MCF 10A (cell line): ENCODE results near the gene PCNX1. TPM values are rescaled to one million over a fixed set of nuclear protein-coding genes. Genes with fewer than 3 reads are reported as not detected.
A peak's percentile ranks its signal among the peaks of the same experiment; 100 is the strongest.

Experiments
- BruUV-seq: library from RNA; stranded (reverse); fragments of 400-500 nt; replicated peaks from 2 replicates; lab custom pipeline; 2021; lab: Mats Ljungman, UMichigan
- CTCF ChIA-PET: fragments of 300-600 bp; sonication (Branson Sonifier 250); formaldehyde crosslinking; extraction: SDS; loops from one replicate; lab custom pipeline; 2021; ENCODE audit warnings: antibody characterized with exemption, inconsistent platforms; lab: Yijun Ruan, JAX
- POLR2A ChIA-PET: fragments of 300-600, 350-650 bp; sonication (Branson Sonifier 250); formaldehyde crosslinking; extraction: SDS; loops from one replicate; lab custom pipeline; 2020; ENCODE audit warnings: antibody characterized with exemption, inconsistent platforms; lab: Yijun Ruan, JAX
- DNase-seq: peaks from one replicate; pipeline ENCODE4 v3.0.0-alpha.2; 2018; ENCODE audit not compliant: unreplicated experiment
- H3K27ac Mint-ChIP-seq: one replicate; pipeline ENCODE4 v1.8.0; 2022; ENCODE audit warnings: mild to moderate bottlenecking, low read depth, mixed read lengths; ENCODE audit not compliant: unreplicated experiment
- H3K27me3 Mint-ChIP-seq: one replicate; pipeline ENCODE4 v1.8.0; 2022; ENCODE audit warnings: mixed read lengths; ENCODE audit not compliant: insufficient read depth, unreplicated experiment
- H3K36me3 Mint-ChIP-seq: one replicate; pipeline ENCODE4 v1.8.0; 2022; ENCODE audit warnings: mild to moderate bottlenecking, moderate library complexity, mixed read lengths; ENCODE audit not compliant: insufficient read depth, unreplicated experiment
- H3K4me1 Mint-ChIP-seq: one replicate; pipeline ENCODE4 v1.8.0; 2022; ENCODE audit warnings: mixed read lengths; ENCODE audit not compliant: insufficient read depth, unreplicated experiment
- H3K4me3 Mint-ChIP-seq: one replicate; pipeline ENCODE4 v1.8.0; 2022; ENCODE audit warnings: mild to moderate bottlenecking, moderate library complexity, mixed read lengths; ENCODE audit not compliant: unreplicated experiment
- H3K9me3 Mint-ChIP-seq: one replicate; pipeline ENCODE4 v1.8.0; 2022; ENCODE audit warnings: mixed read lengths; ENCODE audit not compliant: unreplicated experiment
- CTCF ChIP-seq: fragments of 200-600 bp; IDR thresholded peaks from one replicate; pipeline ENCODE4 v1.8.0; 2022; ENCODE audit warnings: antibody characterized with exemption, mild to moderate bottlenecking; ENCODE audit not compliant: unreplicated experiment
- intact Hi-C: fragments of 100-400 bp; cut with micrococcal nuclease; formaldehyde crosslinking; loops from 2 replicates; pipeline ENCODE4 v1.14.1; 2022
- total RNA-seq: library from RNA; stranded (reverse); gene quantifications from 2 replicates; pipeline ENCODE4 v1.2.3, GENCODE V29; 2022

Gene PCNX1
- total RNA-seq, 1 experiment from 2014 or later, result 55.6 TPM

GRCh38 chr14:71022939-71023338 is 115.7 kb downstream of the PCNX1 start:
- Mint-ChIP-seq H3K27ac (no peak overlapping the region), H3K9me3 (peaks cover 7% of the 10 kb centered on the region), H3K27me3 (no peaks in the 10 kb centered on the region), H3K4me1 (peaks cover 13% of the 10 kb centered on the region), H3K4me3 (no peak overlapping the region), H3K36me3 (peaks cover 36% of the 10 kb centered on the region)
- ChIA-PET POLR2A (interaction anchor here (0.6 kb wide), 1 partner anchor 13 kb away, joined by 3 read pairs; no protein-coding TSS in a partner anchor), CTCF (interaction anchor here (0.5 to 1.2 kb wide), 3 partner anchors 10 to 663 kb away, joined by 3 to 7 read pairs (median 3); partner anchors contain the start of gene COX16)
- no peak for DNase-seq
- intact Hi-C loops, result no loop called here
- BruUV-seq, result no TSS peak
- TF ChIP-seq CTCF, result no peak

- no peak for TF ChIP-seq CTCF
- no peaks in the 10 kb centered on the region for H3K4me1 Mint-ChIP-seq
- POLR2A ChIA-PET, result interaction anchor here (0.8 to 1.1 kb wide), 2 partner anchors 13 to 737 kb away, joined by 3 read pairs; no protein-coding TSS in a partner anchor
- no peak for DNase-seq
- CTCF ChIA-PET, result no interaction called here
- peak overlapping the region; percentile 42 for H3K27ac Mint-ChIP-seq
- no TSS peak for BruUV-seq
- H3K36me3 Mint-ChIP-seq, result peaks cover 16% of the 10 kb centered on the region
- intact Hi-C loops, result no loop called here
- no peaks in the 10 kb centered on the region for H3K27me3 Mint-ChIP-seq
- H3K9me3 Mint-ChIP-seq, result no peaks in the 10 kb centered on the region
- H3K4me3 Mint-ChIP-seq, result no peak overlapping the region
These were observed 122.0 kb downstream of the PCNX1 start for GRCh38 chr14:71029236-71029781.

GRCh38 chr14:71031000-71031399 is 123.7 kb downstream of the PCNX1 start:
- Mint-ChIP-seq H3K4me3 (no peak overlapping the region), H3K36me3 (peaks cover 24% of the 10 kb centered on the region), H3K27ac (no peak overlapping the region), H3K27me3 (no peaks in the 10 kb centered on the region), H3K9me3 (no peaks in the 10 kb centered on the region), H3K4me1 (no peaks in the 10 kb centered on the region)
- TF ChIP-seq CTCF, result no peak
- DNase-seq, result no peak
- intact Hi-C loops, result no loop called here
- BruUV-seq, result no TSS peak
- CTCF ChIA-PET, result no interaction called here
- POLR2A ChIA-PET, result no interaction called here

- DNase-seq, result no peak
- no peak overlapping the region for H3K27ac Mint-ChIP-seq
- CTCF ChIA-PET, result no interaction called here
- peaks cover 8% of the 10 kb centered on the region for H3K9me3 Mint-ChIP-seq
- H3K4me1 Mint-ChIP-seq, result no peaks in the 10 kb centered on the region
- POLR2A ChIA-PET, result interaction anchor here (1.1 kb wide), 1 partner anchor 14 kb away, joined by 3 read pairs; no protein-coding TSS in a partner anchor
- no peak overlapping the region for H3K4me3 Mint-ChIP-seq
- H3K36me3 Mint-ChIP-seq, result peaks cover 55% of the 10 kb centered on the region
- BruUV-seq, result no TSS peak
- intact Hi-C loops, result no loop called here
- TF ChIP-seq CTCF, result no peak
- H3K27me3 Mint-ChIP-seq, result no peaks in the 10 kb centered on the region
These were observed 129.2 kb downstream of the PCNX1 start for GRCh38 chr14:71036433-71036832.
